ENCODE measurements around the gene GPBP1L1. TPM values are rescaled to one million over a fixed set of nuclear protein-coding genes. Genes with fewer than 3 reads are reported as not detected.

Gene GPBP1L1
- total RNA-seq, 1 experiment from 2014 or later, result 124 TPM

GRCh38 chr1:45619149-45619921, 67.0 kb downstream of the GPBP1L1 start:
- TF ChIP-seq EZH2 (IDR thresholded peaks at IDR 0.05; ENCODE audit: low read depth) (no peak), CTCF (conservative IDR thresholded peaks at IDR 0.05) (no peak)
- H3K27ac ChIP-seq, result no peak overlapping the region

GRCh38 chr1:45617618-45618017, 68.7 kb downstream of the GPBP1L1 start:
- TF ChIP-seq EZH2 (IDR thresholded peaks at IDR 0.05; ENCODE audit: low read depth) (no peak), CTCF (conservative IDR thresholded peaks at IDR 0.05) (no peak)
- Histone ChIP-seq H3K4me1 (replicated peaks; ENCODE audit: insufficient read depth) (no peaks in the 10 kb centered on the region), H3K4me3 (no peak overlapping the region), H3K79me2 (ENCODE audit: low read depth) (no peaks in the 10 kb centered on the region), H3K4me2 (no peak overlapping the region), H3K36me3 (ENCODE audit: low read depth) (peaks cover 35% of the 10 kb centered on the region), H3K27me3 (ENCODE audit: insufficient read depth, low read depth) (no peaks in the 10 kb centered on the region), H2AFZ (no peak overlapping the region), H3K27ac (no peak overlapping the region), H3F3A (ENCODE audit: insufficient read depth, low read depth) (peaks cover 61% of the 10 kb centered on the region), H4K20me1 (ENCODE audit: insufficient read depth) (no peaks in the 10 kb centered on the region), H3K9me2 (ENCODE audit: insufficient read depth) (no peaks in the 10 kb centered on the region), H3K9me3 (ENCODE audit: insufficient read depth, low read depth) (no peaks in the 10 kb centered on the region)
- intact Hi-C loops (cut with micrococcal nuclease; ENCODE audit: unreplicated experiment), result no loop called here
- no peak for DNase-seq
- POLR2A ChIA-PET (ENCODE audit: unreplicated experiment), result no interaction called here
- CTCF ChIA-PET, result no interaction called here
- BruUV-seq (replicated peaks), result no TSS peak

More at GRCh38 chr1:45619149-45619921, 67.0 kb downstream of the GPBP1L1 start:
- ChIA-PET CTCF (no interaction called here), POLR2A (ENCODE audit: unreplicated experiment) (no interaction called here)
- Histone ChIP-seq H2AFZ (no peak overlapping the region), H3K4me2 (no peak overlapping the region), H3K4me1 (replicated peaks; ENCODE audit: insufficient read depth) (no peaks in the 10 kb centered on the region), H3K4me3 (no peak overlapping the region), H3K9me3 (ENCODE audit: insufficient read depth, low read depth) (no peaks in the 10 kb centered on the region), H3K36me3 (ENCODE audit: low read depth) (peaks cover 28% of the 10 kb centered on the region), H3F3A (ENCODE audit: insufficient read depth, low read depth) (peaks cover 63% of the 10 kb centered on the region), H3K9me2 (ENCODE audit: insufficient read depth) (no peaks in the 10 kb centered on the region), H3K79me2 (ENCODE audit: low read depth) (no peaks in the 10 kb centered on the region), H4K20me1 (ENCODE audit: insufficient read depth) (no peaks in the 10 kb centered on the region), H3K27me3 (ENCODE audit: insufficient read depth, low read depth) (no peaks in the 10 kb centered on the region)
- no peak for DNase-seq
- intact Hi-C loops (cut with micrococcal nuclease; ENCODE audit: unreplicated experiment), result no loop called here
- no TSS peak for BruUV-seq (replicated peaks)

GRCh38 chr1:45615885-45616284, 70.4 kb downstream of the GPBP1L1 start:
- H3F3A ChIP-seq (ENCODE audit: insufficient read depth, low read depth), result peaks cover 58% of the 10 kb centered on the region
- POLR2A ChIA-PET (ENCODE audit: unreplicated experiment), result no interaction called here
- no peak overlapping the region for H3K4me2 ChIP-seq
- H4K20me1 ChIP-seq (ENCODE audit: insufficient read depth), result no peaks in the 10 kb centered on the region
- no peaks in the 10 kb centered on the region for H3K9me2 ChIP-seq (ENCODE audit: insufficient read depth)
- H3K4me3 ChIP-seq, result no peak overlapping the region
- H3K27ac ChIP-seq, result no peak overlapping the region
- H3K9me3 ChIP-seq (ENCODE audit: insufficient read depth, low read depth), result no peaks in the 10 kb centered on the region
- DNase-seq, result no peak
- no peak for TF ChIP-seq EZH2 (IDR thresholded peaks at IDR 0.05; ENCODE audit: low read depth)
- no peak for TF ChIP-seq CTCF (conservative IDR thresholded peaks at IDR 0.05)
- H2AFZ ChIP-seq, result no peak overlapping the region
- no peaks in the 10 kb centered on the region for H3K4me1 ChIP-seq (replicated peaks; ENCODE audit: insufficient read depth)
- no peaks in the 10 kb centered on the region for H3K79me2 ChIP-seq (ENCODE audit: low read depth)
- H3K36me3 ChIP-seq (ENCODE audit: low read depth), result peaks cover 40% of the 10 kb centered on the region
- intact Hi-C loops (cut with micrococcal nuclease; ENCODE audit: unreplicated experiment), result no loop called here
- CTCF ChIA-PET, result no interaction called here
- no peaks in the 10 kb centered on the region for H3K27me3 ChIP-seq (ENCODE audit: insufficient read depth, low read depth)
- no TSS peak for BruUV-seq (replicated peaks)
